HT-29 (cell line): ENCODE results near the gene PDGFD. TPM values are rescaled to one million over a fixed set of nuclear protein-coding genes. Genes with fewer than 3 reads are reported as not detected.

Experiments used
- DNase-seq: peaks from one replicate; pipeline ENCODE4 v3.0.0-alpha.2; 2015; ENCODE audit warnings: low spot score
- total RNA-seq: library from RNA; depleted of rRNA; stranded (reverse); fragments of >200 nt; shearing (Covaris generic); gene quantifications from 2 replicates; pipeline ENCODE4 v1.2.3, GENCODE V29; 2014

PDGFD gene
- total RNA-seq, 1 experiment from 2014 or later, result not detected

- DNase-seq, result no peak
Measured at GRCh38 chr11:104094576-104094975, 69.4 kb downstream of the PDGFD start.

- DNase-seq, result no peak
Measured at GRCh38 chr11:104093426-104094280, 70.3 kb downstream of the PDGFD start.

- no peak for DNase-seq
Measured at GRCh38 chr11:104092744-104093143, 71.2 kb downstream of the PDGFD start.

- DNase-seq, result no peak
Measured at GRCh38 chr11:104091281-104092096, 72.5 kb downstream of the PDGFD start.

- no peak for DNase-seq
Measured at GRCh38 chr11:104090767-104091166, 73.2 kb downstream of the PDGFD start.

GRCh38 chr11:104089481-104089880 is 74.5 kb downstream of the PDGFD start:
- DNase-seq, result no peak

GRCh38 chr11:104086621-104087020 is 77.3 kb downstream of the PDGFD start:
- DNase-seq, result no peak

GRCh38 chr11:104078995-104079394 is 85.0 kb downstream of the PDGFD start:
- no peak for DNase-seq

GRCh38 chr11:104078245-104078644 is 85.7 kb downstream of the PDGFD start:
- no peak for DNase-seq

GRCh38 chr11:104076455-104076854 is 87.5 kb downstream of the PDGFD start:
- no peak for DNase-seq

GRCh38 chr11:104075706-104076105 is 88.2 kb downstream of the PDGFD start:
- DNase-seq, result no peak

GRCh38 chr11:104075091-104075490 is 88.9 kb downstream of the PDGFD start:
- DNase-seq, result no peak

- DNase-seq, result no peak
Measured at GRCh38 chr11:104073950-104074705, 89.8 kb downstream of the PDGFD start.

GRCh38 chr11:104067534-104067933 is 96.4 kb downstream of the PDGFD start:
- DNase-seq, result no peak

GRCh38 chr11:104064034-104064630 is 99.8 kb downstream of the PDGFD start:
- DNase-seq, result no peak

- no peak for DNase-seq
Measured at GRCh38 chr11:104061853-104062521, 102.0 kb downstream of the PDGFD start.

GRCh38 chr11:104060820-104061219 is 103.1 kb downstream of the PDGFD start:
- no peak for DNase-seq

GRCh38 chr11:104060004-104060794 is 103.7 kb downstream of the PDGFD start:
- DNase-seq, result no peak

GRCh38 chr11:104058680-104059079 is 105.3 kb downstream of the PDGFD start:
- no peak for DNase-seq

- no peak for DNase-seq
Measured at GRCh38 chr11:104057908-104058307, 106.0 kb downstream of the PDGFD start.
